ENCODE measurements around the gene SPACA9. TPM values are rescaled to one million over a fixed set of nuclear protein-coding genes. Genes with fewer than 3 reads are reported as not detected.

SPACA9 gene
- polyA plus RNA-seq, 2 of the 4 experiments (the other 2 are of a cell fraction), result 3.1 to 3.6 TPM

GRCh38 chr9:132834343-132834742 lies 44.4 kb upstream of the SPACA9 start:
- FAIRE-seq, result no peak
- CTCF ChIA-PET, result interaction anchor here (0.5 kb wide), 1 partner anchor 76 kb away, joined by 5 read pairs; no protein-coding TSS in a partner anchor
- Histone ChIP-seq H3K4me2 (no peak overlapping the region), H3K9me3 (no peaks in the 10 kb centered on the region), H3K27ac (no peak overlapping the region), H3K4me1 (peaks cover 6% of the 10 kb centered on the region; the same call in 1 of the 3 replicates), H3K4me3 (no peak overlapping the region)
- TF ChIP-seq PBX3 (IDR thresholded peaks at IDR 0.05), result no peak
- no peak for TF ChIP-seq CBX2 (IDR thresholded peaks at IDR 0.05; ENCODE audit: borderline replicate concordance, low read depth)
- no peak for TF ChIP-seq KDM5A (IDR thresholded peaks at IDR 0.05)
- no peak for TF ChIP-seq TP53 (CRISPR knock-in tag; IDR thresholded peaks at IDR 0.05)
- TF ChIP-seq HEYL (CRISPR knock-in tag; IDR thresholded peaks at IDR 0.05), result no peak
- no peak for TF ChIP-seq MAX (IDR thresholded peaks at IDR 0.05)
- TF ChIP-seq RNF2 (IDR thresholded peaks at IDR 0.05; ENCODE audit: borderline replicate concordance, low read depth), result no peak
- TF ChIP-seq ZNF302 (CRISPR knock-in tag; IDR thresholded peaks at IDR 0.05), result no peak
- TF ChIP-seq RAD21 (conservative IDR thresholded peaks at IDR 0.05 in 1 of 2, IDR thresholded peaks at IDR 0.05 in 1 of 2), result no peak
- TF ChIP-seq NFE2L2 (conservative IDR thresholded peaks at IDR 0.05; ENCODE audit: low read length), result no peak
- TF ChIP-seq EHMT2 (IDR thresholded peaks at IDR 0.05; ENCODE audit: low read depth), result no peak
- no peak for TF ChIP-seq RCOR1 (IDR thresholded peaks at IDR 0.05; ENCODE audit: low read depth, low read length)
- TF ChIP-seq FOXS1 (CRISPR knock-in tag; IDR thresholded peaks at IDR 0.05), result no peak
- no peak for TF ChIP-seq USF2 (IDR thresholded peaks at IDR 0.05)
- WGBS (ENCODE audit: missing lambda C conversion rate), result 55% methylated on average over 7 of the region's 7 CpGs
- POLR2A ChIA-PET, result no interaction called here
- DNase-seq (ENCODE audit: low read depth in 1 of 2, low spot score in 1 of 2), result no peak
- no peak for ATAC-seq

DNA sequence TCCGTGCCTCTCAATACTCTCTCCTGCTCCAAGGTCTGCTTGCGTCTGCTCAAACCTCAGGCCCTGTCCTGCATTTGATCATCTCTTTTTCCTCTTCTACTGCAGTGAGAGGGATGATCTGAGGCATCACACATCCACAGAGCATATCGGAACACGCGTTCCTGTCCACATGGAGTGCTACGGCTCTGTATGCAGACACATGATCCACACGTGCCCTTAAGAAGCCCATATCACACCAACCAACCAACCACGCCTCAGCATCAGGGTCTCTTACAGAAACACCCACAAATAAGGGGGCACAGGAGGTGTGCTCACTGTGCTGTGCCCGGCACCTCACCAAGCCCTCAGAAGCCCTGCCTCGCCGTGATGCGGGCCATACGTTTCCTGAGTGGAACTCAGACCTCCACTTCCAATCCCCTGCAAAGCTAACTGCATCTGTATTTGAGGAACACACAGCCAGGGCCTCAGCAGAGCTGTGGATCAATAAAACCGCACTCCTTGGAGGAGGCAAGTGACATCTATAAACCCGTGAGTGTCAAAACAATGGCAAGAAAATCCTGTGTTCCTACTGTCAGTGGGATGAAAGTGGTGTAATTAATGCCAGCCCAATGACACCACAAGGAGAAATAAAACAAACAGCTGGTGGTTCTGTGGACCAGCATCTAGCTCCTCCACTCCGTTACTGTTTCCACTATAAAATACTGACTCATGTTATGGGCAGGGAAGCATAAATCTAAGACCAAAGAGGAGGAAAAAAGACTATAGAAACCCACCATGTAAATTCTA lies 41.0 kb upstream of the SPACA9 start:
- no peaks in the 10 kb centered on the region for H3K9me3 ChIP-seq
- H3K27ac ChIP-seq, result no peak overlapping the region
- 65% methylated on average over 15 of the region's 16 CpGs for WGBS (ENCODE audit: missing lambda C conversion rate)
- TF ChIP-seq BHLHE40 (IDR thresholded peaks at IDR 0.05; ENCODE audit: low read depth, low read length) (no peak), KDM1A (IDR thresholded peaks at IDR 0.05; ENCODE audit: low read depth) (no peak), CHD2 (IDR thresholded peaks at IDR 0.05; ENCODE audit: low read length, partially characterized antibody) (no peak), RCOR1 (IDR thresholded peaks at IDR 0.05; ENCODE audit: low read depth, low read length) (no peak), ZFP36 (IDR thresholded peaks at IDR 0.05; ENCODE audit: borderline replicate concordance, partially characterized antibody) (no peak), USF2 (IDR thresholded peaks at IDR 0.05) (no peak), POLR2AphosphoS2 (conservative IDR thresholded peaks at IDR 0.05; ENCODE audit: low read length) (no peak), HES2 (IDR thresholded peaks at IDR 0.05) (no peak), FOSL2 (IDR thresholded peaks at IDR 0.05) (no peak), FOSL2 (CRISPR knock-in tag; IDR thresholded peaks at IDR 0.05) (no peak), MAFK (IDR thresholded peaks at IDR 0.05; ENCODE audit: partially characterized antibody) (no peak), HOXB5 (CRISPR knock-in tag; IDR thresholded peaks at IDR 0.05) (no peak), HEYL (CRISPR knock-in tag; IDR thresholded peaks at IDR 0.05) (no peak), JUNB (IDR thresholded peaks at IDR 0.05) (no peak)
- TF ChIP-seq, protein P1, sequence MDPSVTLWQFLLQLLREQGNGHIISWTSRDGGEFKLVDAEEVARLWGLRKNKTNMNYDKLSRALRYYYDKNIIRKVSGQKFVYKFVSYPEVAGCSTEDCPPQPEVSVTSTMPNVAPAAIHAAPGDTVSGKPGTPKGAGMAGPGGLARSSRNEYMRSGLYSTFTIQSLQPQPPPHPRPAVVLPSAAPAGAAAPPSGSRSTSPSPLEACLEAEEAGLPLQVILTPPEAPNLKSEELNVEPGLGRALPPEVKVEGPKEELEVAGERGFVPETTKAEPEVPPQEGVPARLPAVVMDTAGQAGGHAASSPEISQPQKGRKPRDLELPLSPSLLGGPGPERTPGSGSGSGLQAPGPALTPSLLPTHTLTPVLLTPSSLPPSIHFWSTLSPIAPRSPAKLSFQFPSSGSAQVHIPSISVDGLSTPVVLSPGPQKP (IDR thresholded peaks at IDR 0.05; ENCODE audit: low read depth, low read length), result no peak
- H3K4me1 ChIP-seq, result peaks cover 7% of the 10 kb centered on the region; the same call in 1 of the 3 replicates
- FAIRE-seq, result no peak
- ChIA-PET CTCF (no interaction called here), POLR2A (no interaction called here)
- DNase-seq (ENCODE audit: low read depth in 1 of 2, low spot score in 1 of 2), result no peak
- no peak overlapping the region for H3K4me3 ChIP-seq
- H3K4me2 ChIP-seq, result no peak overlapping the region
- no peak for ATAC-seq
